ENCODE results near the gene RDM1. TPM values are rescaled to one million over a fixed set of nuclear protein-coding genes. Genes with fewer than 3 reads are reported as not detected.
"Not testable (repeated sequence)": the region's sequence is repeated elsewhere in the genome, so short reads cannot be mapped to it uniquely, and the experiment has no call there.

Gene RDM1
- total RNA-seq, 1 donor = 0.43 TPM

DNA sequence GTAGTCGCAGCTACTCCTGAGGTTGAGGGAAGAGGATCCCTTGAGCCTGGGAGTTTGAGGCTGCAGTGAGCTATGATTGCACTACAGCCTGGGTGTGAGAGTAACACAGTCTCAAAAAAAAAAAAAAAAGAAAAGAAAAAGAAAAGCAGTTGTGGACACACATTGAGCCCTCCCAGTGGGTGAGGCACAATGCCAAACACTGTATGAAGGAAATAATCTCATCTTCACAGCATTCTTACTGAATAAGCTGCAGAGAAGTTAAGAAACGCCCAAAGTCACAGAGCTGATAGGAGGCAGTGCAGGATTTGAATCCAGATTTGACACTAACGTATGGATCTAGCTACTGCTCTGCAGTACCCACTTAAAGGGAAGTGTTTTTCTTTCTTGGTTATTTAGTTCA is 18.8 kb upstream of the RDM1 start:
- no peak for DNase-seq (ENCODE audit: low read depth)
- H3K4me3 ChIP-seq (ENCODE audit: low read depth, low read length) = no peak overlapping the region
- TF ChIP-seq, protein P1, sequence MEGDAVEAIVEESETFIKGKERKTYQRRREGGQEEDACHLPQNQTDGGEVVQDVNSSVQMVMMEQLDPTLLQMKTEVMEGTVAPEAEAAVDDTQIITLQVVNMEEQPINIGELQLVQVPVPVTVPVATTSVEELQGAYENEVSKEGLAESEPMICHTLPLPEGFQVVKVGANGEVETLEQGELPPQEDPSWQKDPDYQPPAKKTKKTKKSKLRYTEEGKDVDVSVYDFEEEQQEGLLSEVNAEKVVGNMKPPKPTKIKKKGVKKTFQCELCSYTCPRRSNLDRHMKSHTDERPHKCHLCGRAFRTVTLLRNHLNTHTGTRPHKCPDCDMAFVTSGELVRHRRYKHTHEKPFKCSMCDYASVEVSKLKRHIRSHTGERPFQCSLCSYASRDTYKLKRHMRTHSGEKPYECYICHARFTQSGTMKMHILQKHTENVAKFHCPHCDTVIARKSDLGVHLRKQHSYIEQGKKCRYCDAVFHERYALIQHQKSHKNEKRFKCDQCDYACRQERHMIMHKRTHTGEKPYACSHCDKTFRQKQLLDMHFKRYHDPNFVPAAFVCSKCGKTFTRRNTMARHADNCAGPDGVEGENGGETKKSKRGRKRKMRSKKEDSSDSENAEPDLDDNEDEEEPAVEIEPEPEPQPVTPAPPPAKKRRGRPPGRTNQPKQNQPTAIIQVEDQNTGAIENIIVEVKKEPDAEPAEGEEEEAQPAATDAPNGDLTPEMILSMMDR (IDR thresholded peaks at IDR 0.05; ENCODE audit: insufficient read depth, low read depth, low read length) = no peak

DNA sequence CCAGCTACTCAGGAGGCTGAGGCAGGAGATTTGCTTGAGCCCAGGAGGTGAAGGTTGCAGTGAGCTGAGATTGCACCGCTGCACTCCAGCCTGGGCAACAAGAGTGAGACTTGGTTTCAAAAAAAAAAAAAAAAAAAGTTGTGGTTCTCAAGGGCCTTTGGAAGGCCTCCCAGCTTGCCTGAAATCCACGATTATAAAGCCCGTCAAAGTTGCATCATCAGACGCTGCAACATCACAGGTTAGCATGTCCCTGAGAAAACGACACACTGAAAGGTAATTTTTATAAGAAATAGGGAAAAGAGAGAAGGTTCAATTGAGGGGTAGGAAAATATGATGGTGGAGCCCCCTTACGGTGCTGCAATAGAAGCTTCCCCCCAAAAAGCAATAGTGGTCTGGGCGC is 17.5 kb upstream of the RDM1 start:
- no peak for DNase-seq (ENCODE audit: low read depth)
- no peak overlapping the region for H3K4me3 ChIP-seq (ENCODE audit: low read depth, low read length)
- TF ChIP-seq, protein P1 (IDR thresholded peaks at IDR 0.05; ENCODE audit: insufficient read depth, low read depth, low read length) = no peak

DNA sequence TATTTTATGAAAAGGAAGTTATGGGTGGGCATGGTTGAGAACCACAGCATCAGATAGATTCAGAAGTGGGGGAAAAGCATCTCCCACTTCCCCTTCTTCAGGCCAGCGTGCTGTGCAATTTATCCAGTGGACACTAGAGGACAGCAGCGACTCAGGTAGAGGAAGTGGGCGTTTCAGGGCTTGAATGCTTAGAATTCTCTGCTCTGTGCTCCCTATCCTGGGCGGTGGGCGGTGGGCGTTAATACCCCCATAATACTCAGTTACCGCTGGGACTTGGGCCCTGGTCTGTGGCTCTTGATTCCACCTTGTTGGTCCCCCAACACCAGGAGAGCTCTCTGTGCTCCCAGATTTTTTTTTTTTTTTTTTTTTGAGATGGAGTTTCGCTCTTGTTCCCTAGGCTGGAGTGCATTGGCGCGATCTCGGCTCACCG is 16.6 kb upstream of the RDM1 start:
- peak overlapping the region; percentile 30 for H3K4me3 ChIP-seq (ENCODE audit: low read depth, low read length)
- peak; percentile 28 for DNase-seq (ENCODE audit: low read depth)
- TF ChIP-seq, protein P1 (IDR thresholded peaks at IDR 0.05; ENCODE audit: insufficient read depth, low read depth, low read length) = peak; percentile 86

DNA sequence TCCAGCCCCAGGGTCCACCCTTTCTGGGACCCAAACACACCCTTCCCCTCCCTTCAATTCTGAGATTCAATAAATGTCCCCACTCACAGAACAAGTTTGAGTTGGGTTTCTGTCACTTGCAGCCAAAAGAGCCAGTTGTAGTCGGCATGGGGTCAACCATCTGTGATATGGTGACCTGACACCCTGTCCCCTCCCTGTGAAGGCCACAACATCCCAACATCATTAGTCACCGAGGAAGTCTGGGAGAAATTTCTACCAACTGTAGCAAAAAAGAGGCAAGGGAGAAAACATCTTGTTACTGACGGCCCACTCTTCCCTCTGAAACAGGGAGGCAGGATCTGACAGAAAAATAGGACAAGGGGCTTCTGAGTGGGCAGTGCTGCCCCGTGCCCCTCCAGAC is 13.6 kb upstream of the RDM1 start:
- no peak for DNase-seq (ENCODE audit: low read depth)
- no peak overlapping the region for H3K4me3 ChIP-seq (ENCODE audit: low read depth, low read length)
- TF ChIP-seq, protein P1 (IDR thresholded peaks at IDR 0.05; ENCODE audit: insufficient read depth, low read depth, low read length) = no peak

DNA sequence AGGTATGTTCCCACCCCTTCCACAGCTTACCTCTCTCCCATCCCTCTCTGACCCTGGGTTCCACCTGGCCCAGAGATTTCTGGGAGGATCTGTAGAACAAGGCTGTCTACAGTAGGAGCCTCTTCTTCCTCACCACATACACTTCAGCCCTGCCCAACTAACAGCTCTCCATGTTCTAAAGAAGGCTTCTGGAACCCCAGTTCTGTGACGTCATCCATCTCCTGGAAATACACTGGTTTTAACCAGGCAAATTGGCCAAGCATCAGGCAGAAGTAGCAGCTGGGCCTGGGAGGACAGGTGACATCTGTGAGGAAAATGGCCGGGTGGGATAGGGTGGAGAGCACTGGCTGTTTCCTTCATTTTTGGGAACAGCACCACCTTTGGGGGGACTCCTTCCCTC is 13.0 kb upstream of the RDM1 start, which contains the start of gene LYZL6:
LYZL6 (minus strand) TSS at position 177 of the 400 bp plus-strand sequence. CDS start 4,357 bp downstream, outside the sequence.
- DNase-seq (ENCODE audit: low read depth) = no peak
- TF ChIP-seq, protein P1 (IDR thresholded peaks at IDR 0.05; ENCODE audit: insufficient read depth, low read depth, low read length) = no peak
- no peak within 1 kb of the TSS for H3K4me3 ChIP-seq (ENCODE audit: low read depth, low read length)

DNA sequence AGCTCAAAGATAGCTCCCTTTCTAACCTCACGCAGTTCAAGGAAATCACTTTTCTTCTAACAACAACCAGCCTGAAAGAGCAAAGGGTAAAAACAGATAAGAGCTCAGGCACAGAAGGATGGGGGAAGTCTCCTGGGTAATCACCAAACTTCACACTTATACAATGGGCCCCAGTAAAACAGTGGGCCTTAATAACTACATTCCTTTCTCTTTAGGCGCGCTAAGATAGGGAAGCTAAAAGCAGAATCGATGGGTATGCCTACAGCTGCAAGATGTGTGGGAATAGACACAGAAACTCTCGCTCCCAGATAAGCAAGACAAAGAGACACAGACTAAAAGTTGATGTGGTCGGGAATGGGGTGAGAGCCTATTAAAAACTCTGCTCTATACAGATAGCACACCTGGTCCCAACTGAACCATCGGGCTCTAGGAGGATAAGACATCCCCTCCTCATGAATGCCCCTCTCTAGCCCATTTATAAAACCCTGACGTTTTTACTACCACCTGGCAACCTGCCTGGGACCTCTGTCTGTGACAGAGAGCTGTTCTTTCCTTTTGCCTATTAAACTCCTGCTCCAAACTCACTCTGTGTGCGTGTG is 12.1 kb upstream of the RDM1 start:
- H3K4me3 ChIP-seq (ENCODE audit: low read depth, low read length) = no peak overlapping the region
- TF ChIP-seq, protein P1 (IDR thresholded peaks at IDR 0.05; ENCODE audit: insufficient read depth, low read depth, low read length) = no peak
- DNase-seq (ENCODE audit: low read depth) = no peak

DNA sequence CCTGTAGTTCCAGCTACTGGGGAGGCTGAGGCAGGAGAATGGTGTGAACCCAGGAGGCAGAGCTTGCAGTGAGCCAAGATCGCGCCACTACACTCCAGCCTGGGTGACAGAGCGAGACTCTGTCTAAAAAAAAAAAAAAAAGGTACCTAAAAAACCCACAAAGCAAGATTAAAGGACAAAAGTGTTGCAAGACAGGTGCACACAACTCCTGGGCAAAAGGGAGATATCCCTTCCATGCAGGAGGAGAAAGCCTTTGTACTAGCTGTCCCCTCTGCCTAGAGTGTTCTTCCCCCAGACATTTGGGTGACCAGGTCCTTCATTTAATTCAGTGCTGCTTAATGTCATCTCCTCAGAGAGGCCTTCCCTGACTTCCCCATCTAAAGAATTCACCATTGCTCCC is 7.9 kb upstream of the RDM1 start:
- not testable (repeated sequence) for H3K4me3 ChIP-seq (ENCODE audit: low read depth, low read length); DNase-seq (ENCODE audit: low read depth)

All from fibroblast of villous mesenchyme (primary cell).